Pancreas (tissue), 10 donors: ENCODE results near the gene VAV1. TPM values are rescaled to one million over a fixed set of nuclear protein-coding genes. Genes with fewer than 3 reads are reported as not detected.

Source experiments
- ATAC-seq, 4 donors: fragments of 200-7000 bp; cut with Tn5 transposase; one replicate each; pipeline versions ENCODE4 v1.8.0 to v1.9.1; 2020; ENCODE audit warnings: mild to moderate bottlenecking in 4 of 4, moderate library complexity in 4 of 4
- DNase-seq, 6 donors: peaks; one replicate each; pipeline ENCODE4 v3.0.0-alpha.2; 2020
- FAIRE-seq: peaks from 2 replicates; lab custom pipeline; 2012; peaks lifted over from hg19 to GRCh38; lab: Jason Lieb, UNC
- H3K27ac ChIP-seq, 4 donors: fragments of 200-600 bp; sonication (generic); 1 replicate in 3 of 4; 2 replicates in 1 of 4; pipeline versions ENCODE4 v1.5.0 to v1.8.0; 2020
- H3K27me3 ChIP-seq, 4 donors: fragments of 200-600 bp; one replicate each; pipeline ENCODE4 v1.8.0; 2021
- H3K36me3 ChIP-seq, 3 donors: fragments of 200-600 bp; sonication (generic) in 1 of 3; one replicate each; pipeline versions ENCODE4 v1.5.0 to v1.8.0; 2020 to 2021
- H3K4me1 ChIP-seq, 3 donors: fragments of 200-600 bp; one replicate each; pipeline ENCODE4 v1.8.0; 2021
- H3K4me3 ChIP-seq, 4 donors: fragments of 200-600 bp; sonication (generic) in 2 of 4; one replicate each; pipeline versions ENCODE4 v1.5.0 to v1.8.0; 2020 to 2021
- H3K9me3 ChIP-seq, 4 donors: fragments of 200-600 bp; one replicate each; pipeline ENCODE4 v1.8.0; 2021
- WGBS, 2 donors: extraction: QIAGEN DNeasy Blood & Tissue Kit; methylation state at CpG; one replicate each; pipeline ENCODE4 v1.1.7; 2013; 5-methylcytosine and 5-hydroxymethylcytosine counted together
- intact Hi-C, 3 donors: fragments of 100-400 bp; cut with DNase I; formaldehyde crosslinking; loops; one replicate each; pipeline versions ENCODE4 v1.11.1 to v1.14.2; 2022
- polyA plus RNA-seq, 2 donors: library from polyadenylated mRNA; stranded (reverse); fragments of 200-250 nt; gene quantifications; one replicate each; pipeline ENCODE4 v1.2.3, GENCODE V29; 2013
- total RNA-seq, 6 donors: library from RNA; stranded (reverse); fragmentation: NEBNext Ultra II Directional in 4 of 6; extraction: Animal tissue kit (Norgen Biotek cat#: 25700) in 4 of 6; gene quantifications; one replicate each; pipeline versions ENCODE4 v1.2.1 to v1.2.4, GENCODE V29; 2021 to 2023
- TF ChIP-seq, protein P1 (sequence below), 4 donors: fragments of 200-600 bp; sonication (generic) in 3 of 4; IDR thresholded peaks; one replicate each; pipeline versions ENCODE4 v1.5.0 to v1.8.0; 2021; ENCODE audit warnings: antibody characterized with exemption in 4 of 4
- donor health status: healthy with polysubstance abuse.
- donor health status: DM: no; HTN: no; CAD: no; lungs with moderate emphysema.
- donor health status: DM: no; HTN: no; CAD: no.
- donor health status: control.
- donor health status: control.
- donor health status: Bipolar disorder and iron deficiency.
- donor health status: DM: yes; HTN: yes; CAD: no.
- donor health status: DM: no; HTN: no; CAD: no.
- donor health status: DM: no; HTN: no; CAD: no.
- donor health status: DM: yes; HTN: yes; CAD: no.

VAV1 gene
- total and polyA plus RNA-seq, 8 donors, result 0.23 to 7.3 (median 1.2) TPM

DNA sequence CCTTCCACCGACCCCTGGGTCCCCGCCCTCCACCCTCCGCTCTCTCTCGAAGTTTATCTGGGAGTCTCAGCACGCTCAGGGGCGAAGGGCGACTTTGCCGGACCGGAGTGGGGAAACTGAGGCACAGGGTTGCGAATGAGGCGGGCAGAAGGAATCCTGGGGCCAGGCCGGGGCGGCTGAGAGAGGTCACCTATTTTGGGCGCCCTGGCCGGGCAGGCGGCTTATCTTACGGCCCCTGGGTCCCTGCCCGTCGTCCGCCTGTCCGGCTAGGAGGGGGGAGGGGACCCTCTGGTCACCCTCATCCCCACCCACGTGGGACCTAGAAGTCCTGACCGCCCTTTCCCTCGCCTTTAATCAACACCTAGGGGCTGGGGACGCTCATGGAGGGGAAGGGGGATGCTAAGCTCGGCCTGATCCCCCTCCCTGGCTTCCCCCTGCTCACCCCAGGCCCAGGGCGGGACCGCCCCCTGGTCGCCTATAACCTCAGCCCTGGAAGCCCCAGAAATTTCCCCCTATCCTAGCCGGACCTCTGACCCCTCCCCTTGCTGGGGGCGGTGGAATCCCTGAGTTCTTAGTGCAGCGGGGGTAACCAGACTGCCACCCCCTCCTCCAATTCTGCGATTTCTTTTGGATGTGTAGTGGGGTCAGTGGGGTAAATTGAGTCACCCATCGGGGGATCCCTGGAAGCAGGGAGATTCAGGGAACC, 32.5 kb upstream of the VAV1 start:
- Histone ChIP-seq H3K27me3 (no peaks in the 10 kb centered on the region), H3K27ac (peak overlapping the region; percentile 8 to 77 (median 44)), H3K36me3 (no peaks in the 10 kb centered on the region), H3K4me1 (peaks cover 12 to 27% (median 13%) of the 10 kb centered on the region in 3 donors), H3K4me3 (peak overlapping the region; percentile 66 to 91 (median 80)), H3K9me3 (no peaks in the 10 kb centered on the region)
- FAIRE-seq (no peak), DNase-seq (peak in 4 of 6 donors; percentile 51 to 87 (median 68)), ATAC-seq (no peak)
- intact Hi-C loops, result loop anchor here in 1 of 3 donors (5.0 kb wide), 1 partner anchor 122 kb away; no protein-coding TSS in a partner anchor
- TF ChIP-seq, protein P1, sequence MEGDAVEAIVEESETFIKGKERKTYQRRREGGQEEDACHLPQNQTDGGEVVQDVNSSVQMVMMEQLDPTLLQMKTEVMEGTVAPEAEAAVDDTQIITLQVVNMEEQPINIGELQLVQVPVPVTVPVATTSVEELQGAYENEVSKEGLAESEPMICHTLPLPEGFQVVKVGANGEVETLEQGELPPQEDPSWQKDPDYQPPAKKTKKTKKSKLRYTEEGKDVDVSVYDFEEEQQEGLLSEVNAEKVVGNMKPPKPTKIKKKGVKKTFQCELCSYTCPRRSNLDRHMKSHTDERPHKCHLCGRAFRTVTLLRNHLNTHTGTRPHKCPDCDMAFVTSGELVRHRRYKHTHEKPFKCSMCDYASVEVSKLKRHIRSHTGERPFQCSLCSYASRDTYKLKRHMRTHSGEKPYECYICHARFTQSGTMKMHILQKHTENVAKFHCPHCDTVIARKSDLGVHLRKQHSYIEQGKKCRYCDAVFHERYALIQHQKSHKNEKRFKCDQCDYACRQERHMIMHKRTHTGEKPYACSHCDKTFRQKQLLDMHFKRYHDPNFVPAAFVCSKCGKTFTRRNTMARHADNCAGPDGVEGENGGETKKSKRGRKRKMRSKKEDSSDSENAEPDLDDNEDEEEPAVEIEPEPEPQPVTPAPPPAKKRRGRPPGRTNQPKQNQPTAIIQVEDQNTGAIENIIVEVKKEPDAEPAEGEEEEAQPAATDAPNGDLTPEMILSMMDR (IDR thresholded peaks at IDR 0.05), result no peak
- 0 to 1% methylated on average over 27 to 33 of the region's 34 CpGs for WGBS, 2 donors

- H3K4me1 ChIP-seq, result peaks cover 12 to 26% (median 13%) of the 10 kb centered on the region in 3 donors
- DNase-seq (peak; percentile 54 to 87 (median 67)), FAIRE-seq (no peak)
Observed at GRCh38 chr19:6740589-6741343, 31.7 kb upstream of the VAV1 start.

GRCh38 chr19:6743066-6743465, 29.4 kb upstream of the VAV1 start:
- H3K27ac ChIP-seq, result no peak overlapping the region
- peaks cover 10 to 20% (median 11%) of the 10 kb centered on the region in 3 donors for H3K4me1 ChIP-seq
- H3K4me3 ChIP-seq, result no peak overlapping the region
- no peaks in the 10 kb centered on the region for H3K27me3 ChIP-seq
- WGBS, 2 donors, result 80 to 82% methylated on average over 7 of the region's 7 CpGs
- intact Hi-C loops, result no loop called here
- FAIRE-seq (no peak), ATAC-seq (no peak), DNase-seq (no peak)
- TF ChIP-seq, protein P1 (IDR thresholded peaks at IDR 0.05), result no peak
- no peaks in the 10 kb centered on the region for H3K9me3 ChIP-seq
- peaks cover 0 to 20% (median 15%) of the 10 kb centered on the region in 3 donors for H3K36me3 ChIP-seq

More at GRCh38 chr19:6740589-6741343, 31.7 kb upstream of the VAV1 start:
- TF ChIP-seq, protein P1 (IDR thresholded peaks at IDR 0.05), result no peak
- H3K27me3 ChIP-seq, result no peaks in the 10 kb centered on the region
- 1 to 2% methylated on average over 46 of the region's 46 CpGs for WGBS, 2 donors
- H3K36me3 ChIP-seq, result no peaks in the 10 kb centered on the region
- intact Hi-C loops, result no loop called here
- peak overlapping the region; percentile 8 to 77 (median 44) for H3K27ac ChIP-seq
- no peaks in the 10 kb centered on the region for H3K9me3 ChIP-seq
- H3K4me3 ChIP-seq, result peak overlapping the region; percentile 66 to 91 (median 80)
- ATAC-seq, result no peak

- peak overlapping the region; percentile 35 to 60 (median 50) for H3K27ac ChIP-seq
- WGBS, 2 donors, result 91 to 94% methylated on average over 15 of the region's 15 CpGs
- FAIRE-seq (no peak), DNase-seq (no peak), ATAC-seq (no peak)
- H3K36me3 ChIP-seq, result peaks cover 0 to 24% (median 18%) of the 10 kb centered on the region in 3 donors
- no peak overlapping the region for H3K4me3 ChIP-seq
- intact Hi-C loops, result no loop called here
- peaks cover 3 to 12% (median 3%) of the 10 kb centered on the region in 3 donors for H3K4me1 ChIP-seq
- TF ChIP-seq, protein P1 (IDR thresholded peaks at IDR 0.05), result no peak
- no peaks in the 10 kb centered on the region for H3K9me3 ChIP-seq
- H3K27me3 ChIP-seq, result no peaks in the 10 kb centered on the region
Observed at GRCh38 chr19:6743714-6744380, 28.7 kb upstream of the VAV1 start.
